K562 (cell line): Measurements from ENCODE around the gene XCL1.

Experiments
- CTCF ChIP-seq, 3 experiments: IDR thresholded peaks in 2 of 3; conservative IDR thresholded peaks in 1 of 3; 2 replicates each; pipeline ENCODE4 v1.5.1; 2011 to 2012; ENCODE audit warnings: low read length in 3 of 3, mild to moderate bottlenecking in 3 of 3, control low read depth in 2 of 3, improper control_type of control experiment in 1 of 3, inconsistent platforms in 1 of 3, low read depth in 1 of 3, mixed read lengths in 1 of 3, moderate library complexity in 1 of 3; ENCODE audit not compliant: insufficient read depth in 2 of 3
- DIDO1 ChIP-seq: fragments of 450-650 bp; IDR thresholded peaks from 2 replicates; pipeline ENCODE4 v1.6.1; 2016; ENCODE audit warnings: low read depth, missing biosample characterization, missing genetic modification characterization
- JUN ChIP-seq, 2 experiments: sonication (generic) in 1 of 2; formaldehyde crosslinking in 1 of 2; IDR thresholded peaks; 2 replicates each; pipeline versions ENCODE4 v1.6.1 to v1.8.0; 2012 to 2022; ENCODE audit warnings: borderline replicate concordance in 2 of 2, mild to moderate bottlenecking in 2 of 2, improper control_type of control experiment in 1 of 2, low read depth in 1 of 2, low read length in 1 of 2, missing genetic modification reagents in 1 of 2
- NFYB ChIP-seq: IDR thresholded peaks from 2 replicates; pipeline ENCODE4 v1.6.1; 2011; ENCODE audit warnings: mild to moderate bottlenecking, moderate library complexity; ENCODE audit not compliant: insufficient read length; ENCODE audit errors: extremely low read depth
- POLR2A ChIP-seq: fragments of 450-650 bp; conservative IDR thresholded peaks from 2 replicates; pipeline ENCODE4 v1.6.1; 2016
- TAF9B ChIP-seq: fragments of 450-650 bp; IDR thresholded peaks from 2 replicates; pipeline ENCODE4 v1.6.1; 2018; ENCODE audit warnings: mild to moderate bottlenecking; ENCODE audit not compliant: partially characterized antibody
- TBP ChIP-seq: optimal IDR thresholded peaks from 2 replicates; pipeline ENCODE3; 2011; ENCODE audit warnings: low read depth, low read length, improper control_type of control experiment

GRCh38 chr1:168565825-168566224 is 10.6 kb upstream of the XCL1 start:
- TF ChIP-seq JUN (IDR thresholded peaks at IDR 0.05; ENCODE audit: borderline replicate concordance, low read depth, low read length), result no peak
- TF ChIP-seq JUN (CRISPR knock-in tag; IDR thresholded peaks at IDR 0.05; ENCODE audit: borderline replicate concordance), result no peak
- TF ChIP-seq CTCF (IDR thresholded peaks at IDR 0.05 in 2 of 3, conservative IDR thresholded peaks at IDR 0.05 in 1 of 3; ENCODE audit: insufficient read depth in 2 of 3, low read depth in 1 of 3, low read length in 3 of 3), result no peak
- no peak for TF ChIP-seq TBP
- TF ChIP-seq POLR2A, result no peak
- TF ChIP-seq NFYB, result no peak
- TF ChIP-seq TAF9B, result no peak
- TF ChIP-seq DIDO1, result no peak
